WTC11 (cell line): Measurements from ENCODE around the gene EXOSC7. TPM values are rescaled to one million over a fixed set of nuclear protein-coding genes. Genes with fewer than 3 reads are reported as not detected.

ENCODE experiments used
- ATAC-seq: fragments of 200-7000 bp; cut with Tn5 transposase; 2 replicates; pipeline ENCODE4 v1.10.0; 2021; ENCODE audit warnings: mild to moderate bottlenecking, moderate library complexity
- CTCF ChIA-PET: fragments of 300-600 bp; sonication (Branson Sonifier 250); formaldehyde crosslinking; loops from one replicate; lab custom pipeline; 2021; ENCODE audit warnings: antibody characterized with exemption; lab: Charles Lee
- POLR2A ChIA-PET: fragments of 350-600 bp; sonication (Branson Sonifier 250); formaldehyde crosslinking; loops from one replicate; lab custom pipeline; 2021; ENCODE audit warnings: antibody characterized with exemption; lab: Charles Lee
- DNase-seq: peaks from one replicate; pipeline ENCODE4 v3.0.0; 2021; ENCODE audit warnings: low spot score
- H3K27ac Mint-ChIP-seq: 2 replicates; pipeline ENCODE4 v1.8.0; 2021; ENCODE audit warnings: mixed read lengths
- H3K27me3 Mint-ChIP-seq: 2 replicates; pipeline ENCODE4 v1.8.0; 2021; ENCODE audit warnings: low read depth, mild to moderate bottlenecking, moderate library complexity, mixed read lengths
- H3K36me3 Mint-ChIP-seq: 2 replicates; pipeline ENCODE4 v1.8.0; 2021; ENCODE audit warnings: mixed read lengths
- H3K4me1 Mint-ChIP-seq: 2 replicates; pipeline ENCODE4 v1.8.0; 2022; ENCODE audit warnings: mixed read lengths
- H3K4me3 Mint-ChIP-seq: 2 replicates; pipeline ENCODE4 v1.8.0; 2021; ENCODE audit warnings: mild to moderate bottlenecking, moderate library complexity, mixed read lengths
- H3K9me3 Mint-ChIP-seq: 2 replicates; pipeline ENCODE4 v1.8.0; 2021; ENCODE audit warnings: mixed read lengths
- AFF4 ChIP-seq: sonication (generic); formaldehyde crosslinking; IDR thresholded peaks from 2 replicates; pipeline ENCODE4 v1.8.1; 2023; ENCODE audit warnings: mild to moderate bottlenecking, missing genetic modification reagents, borderline replicate concordance
- AR ChIP-seq: fragments of 250-450 bp; sonication (Bioruptor Pico); IDR thresholded peaks from 2 replicates; pipeline ENCODE4 v1.9.0; 2021; ENCODE audit warnings: mild to moderate bottlenecking
- E2F5 ChIP-seq: sonication (generic); formaldehyde crosslinking; IDR thresholded peaks from 2 replicates; pipeline ENCODE4 v1.8.1; 2022; ENCODE audit warnings: mild to moderate bottlenecking, moderate library complexity, missing genetic modification reagents
- FOXP4 ChIP-seq: sonication (generic); formaldehyde crosslinking; IDR thresholded peaks from 2 replicates; pipeline ENCODE4 v1.8.0; 2022; ENCODE audit warnings: mild to moderate bottlenecking, missing genetic modification reagents
- PREB ChIP-seq: sonication (generic); formaldehyde crosslinking; IDR thresholded peaks from 2 replicates; pipeline ENCODE4 v1.8.1; 2022; ENCODE audit warnings: mild to moderate bottlenecking, missing genetic modification reagents, moderate library complexity, borderline replicate concordance
- SMAD3 ChIP-seq: sonication (generic); formaldehyde crosslinking; IDR thresholded peaks from 2 replicates; pipeline ENCODE4 v1.8.0; 2022; ENCODE audit warnings: missing genetic modification reagents, mild to moderate bottlenecking, borderline replicate concordance
- USF2 ChIP-seq: sonication (generic); formaldehyde crosslinking; IDR thresholded peaks from 2 replicates; pipeline ENCODE4 v1.8.1; 2023; ENCODE audit warnings: mild to moderate bottlenecking, missing genetic modification reagents, moderate library complexity
- ZNF263 ChIP-seq: sonication (generic); formaldehyde crosslinking; IDR thresholded peaks from 2 replicates; pipeline ENCODE4 v1.8.1; 2022; ENCODE audit warnings: low read depth, mild to moderate bottlenecking, moderate library complexity, missing genetic modification reagents
- ZNF281 ChIP-seq: sonication (generic); formaldehyde crosslinking; IDR thresholded peaks from 2 replicates; pipeline ENCODE4 v1.8.0; 2023; ENCODE audit warnings: mild to moderate bottlenecking, missing genetic modification reagents
- ZNF671 ChIP-seq: fragments of 250-450 bp; sonication (Bioruptor Pico); IDR thresholded peaks from 2 replicates; pipeline ENCODE4 v1.8.0; 2021; ENCODE audit warnings: mild to moderate bottlenecking
- total RNA-seq: library from RNA; stranded (reverse); gene quantifications from 3 replicates; pipeline ENCODE4 v1.2.3, GENCODE V29; 2021

EXOSC7 gene
- total RNA-seq, 1 experiment from 2014 or later, result 85.7 TPM

- no peak for TF ChIP-seq FOXP4 (CRISPR knock-in tag)
- TF ChIP-seq ZNF263, result no peak
Observed at GRCh38 chr3:44966795-44967278, 9.2 kb upstream of the EXOSC7 start (continued).

GRCh38 chr3:44968447-44968858 lies 7.6 kb upstream of the EXOSC7 start:
- POLR2A ChIA-PET, result no interaction called here
- Mint-ChIP-seq H3K27me3 (no peaks in the 10 kb centered on the region), H3K4me3 (no peak overlapping the region), H3K4me1 (0 out of 2 replicates have a peak, but pooled peaks cover 6% of the 10 kb centered on the region), H3K9me3 (no peaks in the 10 kb centered on the region), H3K36me3 (no peaks in the 10 kb centered on the region), H3K27ac (0 out of 2 replicates have a peak overlapping the region, but pooled peaks have one; percentile 9)
- ATAC-seq (no peak), DNase-seq (no peak)
- CTCF ChIA-PET, result no interaction called here
- TF ChIP-seq AFF4 (CRISPR knock-in tag) (no peak), PREB (CRISPR knock-in tag) (no peak), ZNF281 (CRISPR knock-in tag) (no peak), USF2 (CRISPR knock-in tag) (no peak), ZNF671 (CRISPR knock-in tag) (no peak), E2F5 (no peak), SMAD3 (CRISPR knock-in tag) (no peak), AR (CRISPR knock-in tag) (no peak)
